GM18517 (cell line): ENCODE results near the gene CADPS2.
"Not testable (repeated sequence)": the region's sequence is repeated elsewhere in the genome, so short reads cannot be mapped to it uniquely, and the experiment has no call there.

ENCODE experiments used
- ATAC-seq: cut with Tn5 transposase; IDR thresholded peaks from one replicate; pipeline ENCODE4 v1.9.1; 2021; ENCODE audit warnings: mild to moderate bottlenecking, moderate library complexity; ENCODE audit not compliant: unreplicated experiment

The CADPS2 gene

GRCh38 chr7:122302761-122303530 lies 583.3 kb downstream of the CADPS2 start:
- no peak for ATAC-seq

- no peak for ATAC-seq
Observed at GRCh38 chr7:122301858-122302760, 584.2 kb downstream of the CADPS2 start.

- ATAC-seq: no peak
Observed at GRCh38 chr7:122300956-122301833, 585.1 kb downstream of the CADPS2 start.

- no peak for ATAC-seq
Observed at GRCh38 chr7:122300211-122300932, 585.9 kb downstream of the CADPS2 start.

GRCh38 chr7:122299624-122300210 lies 586.5 kb downstream of the CADPS2 start:
- ATAC-seq: no peak

- ATAC-seq: no peak
Observed at GRCh38 chr7:122298618-122299017, 587.6 kb downstream of the CADPS2 start.

GRCh38 chr7:122298131-122298530 lies 588.1 kb downstream of the CADPS2 start:
- no peak for ATAC-seq

GRCh38 chr7:122291189-122291588 lies 595.1 kb downstream of the CADPS2 start:
- ATAC-seq: no peak

- no peak for ATAC-seq
Observed at GRCh38 chr7:122290476-122290875, 595.8 kb downstream of the CADPS2 start.

GRCh38 chr7:122289426-122289825 lies 596.8 kb downstream of the CADPS2 start:
- no peak for ATAC-seq

- not testable (repeated sequence) for ATAC-seq
Observed at GRCh38 chr7:122284608-122285007, 601.7 kb downstream of the CADPS2 start.

- ATAC-seq: no peak
Observed at GRCh38 chr7:122273117-122273516, 613.1 kb downstream of the CADPS2 start.

GRCh38 chr7:122269241-122269640 lies 617.0 kb downstream of the CADPS2 start:
- no peak for ATAC-seq
